ENCODE measurements around the gene NR4A1. TPM values are rescaled to one million over a fixed set of nuclear protein-coding genes. Genes with fewer than 3 reads are reported as not detected.

The NR4A1 gene
- total and polyA plus RNA-seq, 10 of the 15 experiments (the other 5 are each of a cell fraction or from before 2014, with no cell fraction given) = 0.05 to 7.9 (median 2.2) TPM; not detected in 1

DNA sequence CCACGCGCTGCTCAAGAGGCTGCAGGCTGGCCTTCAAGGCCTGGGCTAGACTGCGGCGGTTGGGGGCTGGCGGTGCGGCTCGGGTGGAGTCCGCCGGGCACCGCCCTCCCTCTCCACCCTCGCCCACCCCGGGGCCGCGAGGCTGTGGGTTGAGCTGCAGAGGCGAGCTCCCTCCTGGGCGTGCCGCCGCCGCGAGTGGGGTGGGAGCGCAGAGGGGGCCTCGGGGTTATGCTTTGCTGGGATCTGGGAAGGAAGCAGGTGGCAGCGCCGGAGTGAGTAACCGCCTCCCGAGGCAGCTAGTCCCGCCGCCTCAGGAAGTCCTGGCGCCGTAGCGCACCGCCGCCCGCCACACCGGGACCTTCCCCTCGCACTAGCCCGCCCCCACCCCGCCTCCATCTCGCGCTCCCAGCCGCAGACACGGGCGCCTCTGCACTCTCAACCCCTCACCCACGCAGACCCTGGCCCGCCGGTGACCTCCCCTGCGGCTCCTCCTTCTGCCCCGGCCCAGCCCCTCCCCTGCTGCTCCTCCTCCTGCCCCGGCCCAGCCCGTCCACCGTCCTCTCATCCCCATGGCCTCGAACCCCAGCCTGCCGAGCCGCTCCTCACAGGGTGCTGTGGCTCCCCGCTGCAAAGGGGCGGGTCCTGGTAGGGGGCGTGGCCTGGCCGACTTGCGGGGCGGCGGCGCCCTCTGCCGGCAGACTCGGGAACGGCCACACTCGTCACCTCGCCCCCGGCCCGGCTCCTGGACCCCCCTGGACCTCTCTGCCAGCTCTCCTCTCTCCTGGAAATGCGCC lies 27.9 kb upstream of the NR4A1 start (continued):
- TF ChIP-seq FOXM1 (IDR thresholded peaks at IDR 0.05; ENCODE audit: low read depth, low read length) (no peak), ZZZ3 (IDR thresholded peaks at IDR 0.05; ENCODE audit: control insufficient read depth, insufficient read length, low read depth) (no peak)

DNA sequence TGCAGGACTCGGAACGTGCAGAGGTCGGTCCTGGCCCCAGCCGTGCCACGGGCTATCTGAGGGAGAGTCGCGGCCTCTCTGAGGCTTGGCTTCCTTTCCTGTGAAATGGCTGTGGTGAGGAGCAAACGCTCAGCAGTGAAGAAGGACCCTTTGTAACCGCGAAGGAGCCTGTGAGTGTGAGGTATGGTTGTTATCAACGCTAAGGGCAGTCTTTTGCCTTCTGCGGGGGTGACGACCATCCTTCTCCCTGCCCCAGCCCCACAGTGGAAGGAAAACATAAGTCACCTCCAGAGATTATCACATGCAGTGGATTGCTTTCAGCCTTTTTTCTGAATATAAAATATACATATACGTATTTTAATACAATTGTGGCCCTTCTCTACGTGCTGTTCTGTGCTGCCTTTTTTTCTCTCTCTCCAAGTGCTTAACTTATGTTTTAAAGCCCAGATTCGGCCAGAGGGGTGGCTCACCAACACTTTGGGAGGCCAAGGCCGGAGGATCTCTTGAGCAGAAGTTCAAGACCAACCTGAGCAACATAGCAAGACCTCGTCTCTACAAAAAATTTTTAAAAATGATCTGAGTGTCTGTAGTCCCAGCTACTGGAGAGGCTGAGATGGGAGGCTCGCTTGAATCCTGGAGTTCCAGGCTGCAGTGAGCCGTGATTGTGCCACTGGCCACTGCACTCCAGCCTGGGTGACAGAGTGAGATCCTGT lies 27.1 kb upstream of the NR4A1 start:
- DNase-seq (ENCODE audit: low read depth, low spot score) (no peak), FAIRE-seq (no peak), ATAC-seq (peak; percentile 11)
- BruUV-seq (replicated peaks) = no TSS peak
- Histone ChIP-seq H2AFZ (ENCODE audit: control insufficient read depth, low read depth, low read length) (peak overlapping the region; percentile 68), H3K27me3 (replicated peaks in 1 of 2; ENCODE audit: control insufficient read depth in 2 of 2, insufficient read depth in 2 of 2, low read length in 1 of 2) (peaks cover 0 to 9% of the 10 kb centered on the region in 2 experiments; a peak in 2 of 4 replicates), H4K20me1 (ENCODE audit: control insufficient read depth, insufficient read depth) (no peaks in the 10 kb centered on the region), H3K4me1 (ENCODE audit: control insufficient read depth, insufficient read depth, low read length) (peaks cover 21% of the 10 kb centered on the region), H3K36me3 (ENCODE audit: control insufficient read depth in 2 of 2, insufficient read depth in 2 of 2, low read length in 1 of 2) (no peaks in the 10 kb centered on the region), H3K4me3 (peak overlapping the region; percentile 44; the same call in 1 of the 2 replicates), H3K27ac (ENCODE audit: control insufficient read depth, insufficient read depth) (no peak overlapping the region), H3K79me2 (ENCODE audit: control insufficient read depth, insufficient read depth, low read length) (no peaks in the 10 kb centered on the region), H3K4me2 (ENCODE audit: control insufficient read depth, insufficient read depth) (peak overlapping the region; percentile 79), H3K9me3 (replicated peaks; ENCODE audit: control insufficient read depth, insufficient read depth, low read length) (no peaks in the 10 kb centered on the region), H3K9ac (ENCODE audit: control insufficient read depth, insufficient read depth, low read length) (peak overlapping the region; percentile 1; the same call in 1 of the 2 replicates)
- ChIA-PET SMC1A (ENCODE audit: uncharacterized antibody, unreplicated experiment) (interaction anchor here (1.1 to 13.7 kb wide), 14 partner anchors 8 to 97 kb away, joined by 3 to 322 read pairs (median 20); partner anchors contain the start of genes ATG101, NR4A1 and TAMALIN), CTCF (interaction anchor here (0.6 to 15.6 kb wide), 27 partner anchors 9 to 200 kb away, joined by 3 to 622 read pairs (median 6); partner anchors contain the start of genes ATG101, NR4A1, SMIM41 and TAMALIN), RAD21 (ENCODE audit: unreplicated experiment) (interaction anchor here (0.6 to 9.0 kb wide), 24 partner anchors 12 to 127 kb away, joined by 3 to 151 read pairs (median 14); partner anchors contain the start of genes ATG101, NR4A1 and TAMALIN), POLR2A (interaction anchor here (0.6 to 1.8 kb wide), 6 partner anchors 27 to 1770 kb away, joined by 4 to 20 read pairs (median 5); no protein-coding TSS in a partner anchor)
- 22% methylated on average over 20 of the region's 20 CpGs for WGBS (ENCODE audit: insufficient coverage, insufficient replicate concordance, low lambda C conversion rate, missing lambda C conversion rate)
- TF ChIP-seq BHLHE40 (IDR thresholded peaks at IDR 0.05; ENCODE audit: borderline replicate concordance in 1 of 2, low read depth in 2 of 2, low read length in 1 of 2) = 0 out of 4 replicates have a peak, but pooled peaks of 1 of the 2 experiments have one; percentile 1
- TF ChIP-seq ZNF207 (IDR thresholded peaks at IDR 0.05; ENCODE audit: borderline replicate concordance) = no peak
- 0 out of 2 replicates have a peak, but pooled peaks have one; percentile 1 for TF ChIP-seq SIN3A (IDR thresholded peaks at IDR 0.05; ENCODE audit: low read depth, low read length)
- peak; percentile 0 for TF ChIP-seq RELA (IDR thresholded peaks at IDR 0.05; ENCODE audit: borderline replicate concordance, partially characterized antibody)
- intact Hi-C loops (cut with micrococcal nuclease; ENCODE audit: unreplicated experiment) (loop anchor here (1.0 to 5.0 kb wide), 4 partner anchors 20 to 132 kb away; no protein-coding TSS in a partner anchor), in situ Hi-C loops (cut with MboI) (no loop called here)
